Duodenal mucosa (tissue), 2 donors: ENCODE measurements around the gene MSI2.

Experiments
- H3K27ac ChIP-seq: one replicate; pipeline ENCODE4 v1.7.0; 2013; ENCODE audit warnings: low read depth, low read length
- H3K27me3 ChIP-seq, 2 donors: one replicate each; pipeline ENCODE4 v1.7.0; 2013; ENCODE audit warnings: low read length in 2 of 2, control low read depth in 1 of 2; ENCODE audit not compliant: insufficient read depth in 2 of 2, control insufficient read depth in 1 of 2
- H3K36me3 ChIP-seq, 2 donors: one replicate each; pipeline ENCODE4 v1.7.0; 2013; ENCODE audit warnings: low read length in 2 of 2, control low read depth in 1 of 2; ENCODE audit not compliant: insufficient read depth in 2 of 2, control insufficient read depth in 1 of 2
- H3K4me1 ChIP-seq, 2 donors: one replicate each; pipeline ENCODE4 v1.7.0; 2013; ENCODE audit warnings: low read length in 2 of 2, control low read depth in 1 of 2; ENCODE audit not compliant: insufficient read depth in 2 of 2, control insufficient read depth in 1 of 2
- H3K4me3 ChIP-seq, 2 donors: one replicate each; pipeline ENCODE4 v1.7.0; 2013; ENCODE audit warnings: low read length in 2 of 2, low read depth in 1 of 2
- H3K9ac ChIP-seq, 2 donors: one replicate each; pipeline ENCODE4 v1.7.0; 2013; ENCODE audit warnings: low read length in 2 of 2, low read depth in 1 of 2
- H3K9me3 ChIP-seq, 2 donors: one replicate each; pipeline ENCODE4 v1.7.0; 2013; ENCODE audit warnings: low read length in 2 of 2, control low read depth in 1 of 2; ENCODE audit not compliant: control insufficient read depth in 1 of 2

Gene MSI2

GRCh38 chr17:57438066-57438731 is 181.9 kb downstream of the MSI2 start:
- H3K9me3 ChIP-seq = no peaks in the 10 kb centered on the region
- no peaks in the 10 kb centered on the region for H3K27me3 ChIP-seq
- H3K27ac ChIP-seq = no peak overlapping the region
- H3K4me3 ChIP-seq = no peak overlapping the region
- H3K9ac ChIP-seq = no peak overlapping the region
- no peaks in the 10 kb centered on the region for H3K36me3 ChIP-seq
- H3K4me1 ChIP-seq = peaks cover 17 to 29% of the 10 kb centered on the region in 2 donors

- no peak overlapping the region for H3K9ac ChIP-seq
- H3K4me1 ChIP-seq = peaks cover 17 to 34% of the 10 kb centered on the region in 2 donors
- no peak overlapping the region for H3K4me3 ChIP-seq
- H3K9me3 ChIP-seq = no peaks in the 10 kb centered on the region
- H3K27ac ChIP-seq = no peak overlapping the region
- no peaks in the 10 kb centered on the region for H3K36me3 ChIP-seq
- H3K27me3 ChIP-seq = no peaks in the 10 kb centered on the region
These were observed 183.3 kb downstream of the MSI2 start for GRCh38 chr17:57439651-57440050.

- H3K27me3 ChIP-seq = no peaks in the 10 kb centered on the region
- H3K36me3 ChIP-seq = no peaks in the 10 kb centered on the region
- H3K4me3 ChIP-seq = no peak overlapping the region
- H3K27ac ChIP-seq = no peak overlapping the region
- no peak overlapping the region for H3K9ac ChIP-seq
- peaks cover 17 to 34% of the 10 kb centered on the region in 2 donors for H3K4me1 ChIP-seq
- H3K9me3 ChIP-seq = no peaks in the 10 kb centered on the region
These were observed 184.4 kb downstream of the MSI2 start for GRCh38 chr17:57440522-57441269.

GRCh38 chr17:57441270-57441600 is 184.9 kb downstream of the MSI2 start:
- Histone ChIP-seq H3K4me1 (peaks cover 17 to 34% of the 10 kb centered on the region in 2 donors), H3K27me3 (no peaks in the 10 kb centered on the region), H3K9me3 (no peaks in the 10 kb centered on the region), H3K9ac (no peak overlapping the region), H3K36me3 (no peaks in the 10 kb centered on the region), H3K4me3 (no peak overlapping the region), H3K27ac (no peak overlapping the region)

GRCh38 chr17:57442401-57442823 is 186.1 kb downstream of the MSI2 start:
- H3K4me1 ChIP-seq = peaks cover 17 to 34% of the 10 kb centered on the region in 2 donors

GRCh38 chr17:57442914-57443571 is 186.7 kb downstream of the MSI2 start:
- H3K27me3 ChIP-seq = no peaks in the 10 kb centered on the region
- no peak overlapping the region for H3K9ac ChIP-seq
- H3K36me3 ChIP-seq = no peaks in the 10 kb centered on the region
- no peak overlapping the region for H3K27ac ChIP-seq
- no peak overlapping the region for H3K4me3 ChIP-seq
- no peaks in the 10 kb centered on the region for H3K9me3 ChIP-seq
- peaks cover 17 to 34% of the 10 kb centered on the region in 2 donors for H3K4me1 ChIP-seq

More at GRCh38 chr17:57442401-57442823, 186.1 kb downstream of the MSI2 start:
- H3K27ac ChIP-seq = no peak overlapping the region
- no peaks in the 10 kb centered on the region for H3K27me3 ChIP-seq
- no peaks in the 10 kb centered on the region for H3K9me3 ChIP-seq
- H3K36me3 ChIP-seq = no peaks in the 10 kb centered on the region
- no peak overlapping the region for H3K9ac ChIP-seq
- no peak overlapping the region for H3K4me3 ChIP-seq

GRCh38 chr17:57443781-57444180 is 187.5 kb downstream of the MSI2 start:
- Histone ChIP-seq H3K27me3 (no peaks in the 10 kb centered on the region), H3K4me1 (peaks cover 17 to 37% of the 10 kb centered on the region in 2 donors), H3K9me3 (no peaks in the 10 kb centered on the region), H3K36me3 (no peaks in the 10 kb centered on the region), H3K27ac (no peak overlapping the region), H3K9ac (no peak overlapping the region), H3K4me3 (no peak overlapping the region)

GRCh38 chr17:57444682-57445450 is 188.5 kb downstream of the MSI2 start:
- H3K27ac ChIP-seq = no peak overlapping the region
- H3K9me3 ChIP-seq = no peaks in the 10 kb centered on the region
- H3K36me3 ChIP-seq = no peaks in the 10 kb centered on the region
- H3K27me3 ChIP-seq = no peaks in the 10 kb centered on the region
- no peak overlapping the region for H3K4me3 ChIP-seq
- H3K9ac ChIP-seq = no peak overlapping the region
- H3K4me1 ChIP-seq = peaks cover 16 to 40% of the 10 kb centered on the region in 2 donors

- no peak overlapping the region for H3K27ac ChIP-seq
- H3K4me3 ChIP-seq = no peak overlapping the region
- H3K9me3 ChIP-seq = no peaks in the 10 kb centered on the region
- no peaks in the 10 kb centered on the region for H3K27me3 ChIP-seq
- H3K4me1 ChIP-seq = peaks cover 6 to 29% of the 10 kb centered on the region in 2 donors
- H3K36me3 ChIP-seq = no peaks in the 10 kb centered on the region
- no peak overlapping the region for H3K9ac ChIP-seq
These were observed 189.6 kb downstream of the MSI2 start for GRCh38 chr17:57445772-57446472.
